Globus pallidus (tissue), 1 donor: ENCODE data around the gene LRMDA.

ENCODE experiments used
- DNase-seq: peaks from one replicate; pipeline ENCODE4 v3.0.0-alpha.2; 2015; ENCODE audit warnings: low spot score

LRMDA gene

DNA sequence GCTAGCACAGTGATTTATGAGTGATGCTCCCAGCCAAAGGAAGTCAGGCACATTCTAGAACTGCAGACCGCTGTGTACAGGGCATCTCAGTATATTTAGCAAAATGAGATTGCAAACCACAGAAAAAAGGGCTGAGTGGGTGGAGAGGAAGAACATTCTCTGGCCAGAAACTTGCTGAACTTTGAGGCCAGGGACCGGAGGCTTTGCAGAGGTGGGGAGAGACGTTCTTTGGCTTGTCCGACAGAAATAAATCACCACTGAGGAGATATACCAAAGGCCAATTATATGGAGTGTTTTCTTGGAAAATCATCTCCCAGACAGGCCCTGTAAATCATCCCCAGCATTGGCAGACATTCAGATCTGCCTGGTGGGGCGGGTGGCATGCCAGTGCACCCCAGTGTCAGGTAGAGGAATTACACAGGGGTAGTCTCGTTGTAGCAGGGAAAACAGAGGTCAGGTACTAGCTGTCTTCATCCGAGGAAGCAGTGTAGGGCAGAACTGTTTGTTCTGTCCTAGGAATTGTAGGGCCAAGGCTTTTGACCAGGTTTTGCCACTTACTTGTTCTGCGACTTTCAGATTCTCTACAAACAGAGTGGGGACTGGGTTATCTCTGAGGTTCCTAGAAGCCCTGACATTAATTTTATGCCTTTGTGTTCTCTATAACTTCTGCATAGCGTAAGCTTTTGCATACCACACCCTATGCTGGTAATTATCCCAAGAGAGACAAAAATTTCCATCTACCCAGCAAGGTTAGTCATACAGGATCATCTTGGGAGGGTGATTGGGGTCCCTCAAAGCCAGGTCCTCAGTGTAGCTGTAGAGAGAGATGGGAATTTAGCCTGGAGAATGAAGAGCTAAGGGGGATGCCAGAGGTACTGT is 655.6 kb downstream of the LRMDA start:
- no peak for DNase-seq

DNA sequence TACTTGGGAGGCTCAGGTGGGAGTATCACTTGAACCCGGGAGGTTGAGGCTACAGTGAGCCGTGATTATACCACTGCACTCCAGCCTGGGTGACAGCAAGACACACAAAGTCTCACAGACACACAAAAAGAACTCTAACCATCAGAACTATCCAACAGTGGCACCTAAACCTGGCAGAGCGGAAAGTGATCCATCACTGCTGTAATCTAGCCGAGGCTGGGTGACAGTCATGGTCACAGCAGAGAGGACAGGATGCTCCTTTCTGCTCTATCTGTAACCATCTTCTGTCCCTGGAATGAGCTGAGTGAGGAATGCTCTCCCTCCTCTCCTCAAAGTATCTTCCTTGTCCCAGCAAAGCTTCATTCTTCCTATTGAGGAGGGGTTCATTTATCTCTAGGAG is 656.6 kb downstream of the LRMDA start:
- no peak for DNase-seq

DNA sequence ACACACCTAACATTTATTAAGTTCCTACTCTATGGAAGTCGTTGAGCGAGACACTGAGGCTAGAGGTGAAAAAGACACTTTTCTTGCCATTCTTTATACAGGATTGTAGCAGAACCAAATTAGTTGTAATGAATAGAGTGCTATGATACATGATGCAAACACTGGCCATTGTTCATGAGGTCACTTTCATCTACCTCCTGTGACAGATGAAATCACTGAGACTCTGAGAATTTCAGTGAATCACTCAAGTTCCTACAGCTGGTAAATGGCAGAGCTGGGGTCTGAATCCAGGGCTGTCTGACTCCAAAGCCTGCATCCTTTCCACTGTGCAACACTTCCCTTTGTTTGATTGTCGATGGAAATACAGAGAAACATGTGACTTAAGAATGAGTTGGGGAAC is 657.6 kb downstream of the LRMDA start:
- no peak for DNase-seq

DNA sequence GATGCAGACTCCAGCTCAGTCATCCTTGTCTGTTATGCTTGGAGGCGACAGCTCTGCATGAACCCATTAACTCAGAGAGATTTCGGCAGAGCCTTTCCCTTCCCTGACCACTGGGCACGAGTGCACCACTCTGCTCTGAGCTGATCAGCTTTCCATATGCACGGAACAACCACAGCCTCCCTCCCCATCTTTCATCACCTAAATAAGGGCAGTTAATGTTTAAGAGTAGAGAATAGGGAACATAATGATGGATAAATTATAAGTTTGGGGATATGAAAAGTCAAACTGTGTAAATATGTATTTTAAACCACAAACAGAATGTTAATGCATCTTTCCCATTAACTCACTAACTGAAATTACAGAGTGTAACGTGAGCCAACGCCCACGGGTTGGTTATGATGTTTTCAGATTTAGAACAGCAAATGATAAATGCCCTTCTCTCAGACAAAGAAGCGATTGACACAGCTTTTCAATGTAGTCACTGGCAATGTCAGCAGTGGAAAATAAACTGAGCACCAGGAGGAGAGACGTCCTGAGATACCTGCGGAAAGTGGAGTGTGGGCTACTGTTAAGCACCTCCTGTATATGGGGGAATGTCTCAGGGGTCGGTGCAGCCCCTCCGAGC is 658.2 kb downstream of the LRMDA start:
- no peak for DNase-seq

DNA sequence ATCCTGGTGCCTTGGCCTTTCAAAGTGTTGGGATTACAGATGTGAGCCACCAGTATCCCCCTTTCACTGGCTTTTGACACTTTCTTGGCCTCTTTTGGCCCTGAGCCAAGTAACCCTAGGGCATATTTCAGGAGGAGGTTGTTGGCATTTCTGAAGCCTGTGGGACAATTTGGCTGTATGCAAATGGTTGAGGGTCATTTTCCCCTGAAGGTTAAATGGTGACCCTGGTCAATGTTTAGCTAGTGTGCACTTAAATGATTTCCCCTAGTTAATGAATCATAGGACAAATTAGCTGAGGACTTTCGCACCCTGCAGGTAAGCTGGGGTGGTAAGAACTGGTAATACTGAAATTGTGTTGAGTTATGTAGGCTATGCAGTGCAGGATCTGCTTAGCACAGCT is 660.5 kb downstream of the LRMDA start:
- no peak for DNase-seq

DNA sequence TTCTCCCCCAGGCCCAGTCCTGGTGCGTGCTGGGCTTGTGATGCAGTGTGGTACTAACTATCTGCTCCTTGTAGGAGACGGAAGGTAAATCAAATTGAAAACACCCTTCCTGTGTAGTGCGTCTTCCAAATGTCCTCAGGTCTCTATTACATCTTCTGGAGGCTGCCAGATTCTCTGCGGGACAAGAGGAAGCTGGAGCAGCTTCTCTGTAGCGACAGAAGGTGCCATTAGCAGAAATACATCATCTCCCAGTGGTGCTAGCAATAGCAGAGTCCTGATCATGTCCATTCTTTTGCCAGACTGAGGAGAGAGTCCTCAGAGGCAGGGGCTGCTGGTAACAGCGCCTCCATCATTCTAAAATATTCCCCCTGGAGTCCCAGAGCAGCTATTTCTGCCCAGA is 675.2 kb downstream of the LRMDA start:
- DNase-seq, result no peak

DNA sequence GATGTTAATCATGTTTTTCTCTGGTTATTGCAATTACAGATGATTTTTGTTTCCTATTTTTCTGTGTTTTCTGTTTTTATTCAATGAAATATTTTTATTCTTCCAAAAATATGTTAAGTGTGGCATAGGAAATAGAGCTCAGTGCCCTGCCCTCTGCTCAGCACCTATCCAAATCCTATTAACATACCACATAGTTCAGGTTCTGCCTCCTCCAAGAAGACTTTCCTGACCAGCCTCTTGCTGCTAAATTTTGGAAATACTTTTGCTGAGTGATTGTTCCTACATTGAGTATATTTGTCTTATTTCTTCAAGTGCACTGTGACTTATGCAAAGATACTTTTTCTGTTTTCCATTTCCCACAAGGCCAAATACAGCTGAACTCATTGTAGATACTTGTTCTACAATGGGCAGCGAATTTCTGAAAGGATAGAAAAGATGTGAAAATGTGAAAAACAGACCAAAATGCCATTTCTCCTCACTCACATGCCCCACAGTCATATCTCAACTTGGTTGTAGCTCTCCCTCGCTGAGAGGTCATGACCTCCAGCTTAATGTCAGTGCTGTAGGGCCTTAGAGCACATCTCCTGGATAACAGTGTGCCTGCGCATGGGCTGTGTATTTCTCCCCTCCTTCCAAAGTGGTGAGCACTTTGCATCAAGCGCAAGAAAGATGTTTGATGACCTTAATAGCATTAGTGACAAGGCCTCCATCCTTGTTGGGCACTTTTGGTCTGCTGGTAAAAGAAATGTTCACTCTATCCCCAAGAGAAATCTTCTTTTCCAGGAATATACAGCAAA is 677.3 kb downstream of the LRMDA start:
- DNase-seq, result no peak

DNA sequence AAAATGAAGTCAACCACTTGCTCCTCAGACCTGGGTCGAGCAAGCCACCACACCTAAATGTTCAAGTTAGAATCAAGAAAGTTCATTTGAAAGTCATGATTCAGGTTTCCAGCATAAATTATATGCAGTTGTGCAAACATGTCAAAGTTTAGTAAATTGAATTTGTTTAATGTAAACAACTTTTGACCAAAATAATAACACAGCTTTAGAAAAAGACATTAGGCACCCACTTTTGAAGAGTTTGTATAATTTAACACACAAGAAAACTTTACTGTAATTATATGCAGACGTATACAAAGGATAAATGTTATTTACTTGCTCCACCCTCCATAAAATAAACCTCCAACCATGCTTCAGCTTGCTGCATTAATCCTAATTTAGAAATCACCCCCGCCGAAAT is 680.0 kb downstream of the LRMDA start:
- DNase-seq, result no peak

DNA sequence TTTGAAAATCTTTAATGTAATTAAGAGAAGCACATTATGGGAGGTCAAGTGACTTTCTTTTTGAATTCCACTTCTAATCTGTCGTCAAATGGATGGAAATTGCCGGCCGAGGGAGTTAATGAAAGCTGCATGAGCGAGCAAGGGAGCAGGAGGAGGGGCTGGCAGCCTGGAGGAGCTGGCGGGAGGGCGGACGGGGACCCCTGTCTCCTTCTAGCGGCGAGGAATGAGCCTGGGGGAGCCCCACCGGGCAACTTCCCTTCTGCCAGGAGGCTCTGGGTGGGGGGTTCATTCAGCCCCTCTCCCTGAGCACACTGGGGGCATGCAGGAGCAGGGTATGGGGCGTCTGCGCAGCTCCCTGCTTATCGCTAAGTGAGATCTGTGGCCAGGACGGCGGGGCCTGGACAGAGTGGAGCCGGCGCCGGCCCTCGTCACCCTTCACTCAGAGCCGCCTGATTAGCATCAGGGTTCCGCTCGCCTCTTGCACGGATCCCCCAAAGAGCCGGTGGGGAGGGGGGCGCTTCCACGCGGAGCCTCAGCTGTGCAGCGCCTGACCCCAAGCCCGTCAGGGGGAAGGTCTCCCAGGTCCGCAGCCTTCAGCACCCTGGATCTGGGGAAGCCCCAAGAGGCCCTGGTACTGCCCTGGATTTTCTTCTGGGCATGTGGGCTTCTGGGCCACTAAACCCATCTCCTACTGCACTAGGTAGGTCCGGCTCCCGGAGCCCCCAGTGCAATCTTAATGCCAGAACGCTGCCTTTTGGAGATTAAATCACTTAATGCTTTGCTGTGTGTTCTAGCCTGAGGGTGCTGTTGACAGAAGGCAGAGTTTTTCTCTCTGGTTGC is 680.8 kb downstream of the LRMDA start:
- DNase-seq, result no peak

DNA sequence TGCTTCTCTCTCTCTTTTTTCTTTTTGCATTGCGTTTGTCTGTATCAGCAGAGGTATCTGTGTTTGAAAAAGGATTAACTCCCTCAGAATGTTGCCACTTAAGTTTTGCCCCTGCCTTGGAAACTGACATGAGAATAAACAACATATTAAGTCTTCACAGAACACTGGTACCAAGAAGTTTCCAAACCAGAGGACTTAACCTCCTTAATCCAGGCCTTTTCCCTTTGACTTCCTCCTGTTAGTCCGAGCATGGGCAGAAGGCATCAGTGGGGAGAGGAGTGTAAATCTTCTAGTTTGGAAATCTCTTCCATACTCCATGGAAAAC is 681.4 kb downstream of the LRMDA start:
- no peak for DNase-seq

DNA sequence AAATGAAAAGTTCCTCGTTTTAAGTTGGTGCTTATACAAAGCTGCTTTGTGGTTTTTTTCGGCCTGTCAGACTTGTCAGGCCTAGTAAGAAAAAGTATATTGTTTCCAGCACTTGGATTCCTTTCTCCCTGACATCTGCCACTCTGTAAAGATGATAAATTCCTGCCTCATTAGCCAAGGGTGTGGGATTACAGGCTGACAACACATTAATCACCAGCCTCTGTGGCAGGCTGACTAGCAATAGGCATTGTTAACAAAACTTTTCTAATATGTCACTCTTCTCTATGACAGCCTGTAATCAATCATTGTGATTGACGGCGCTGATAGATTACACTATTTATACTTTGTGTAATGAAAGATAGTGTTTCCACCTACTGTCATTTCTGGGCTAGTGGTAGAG is 682.5 kb downstream of the LRMDA start:
- no peak for DNase-seq

DNA sequence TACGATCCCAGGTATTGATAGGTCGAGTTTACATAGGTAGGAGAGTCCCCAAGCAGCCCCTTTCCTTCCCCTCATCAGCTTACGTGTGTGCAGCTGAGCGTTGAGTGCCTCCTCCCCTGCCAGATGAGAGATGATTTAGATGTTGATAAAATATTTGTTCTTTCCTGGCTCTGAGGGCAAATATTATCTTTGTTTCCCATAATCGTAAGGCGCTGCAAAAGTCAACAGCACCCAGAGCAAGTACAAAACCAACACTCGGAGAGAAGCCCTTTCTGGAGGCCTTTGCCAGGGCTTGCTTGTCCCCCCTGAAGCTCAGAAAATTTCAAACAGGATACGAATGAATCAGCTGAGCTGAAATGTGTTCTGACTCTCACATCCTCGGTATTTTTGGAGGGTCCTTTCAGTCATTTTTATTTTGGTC is 683.2 kb downstream of the LRMDA start:
- no peak for DNase-seq

DNA sequence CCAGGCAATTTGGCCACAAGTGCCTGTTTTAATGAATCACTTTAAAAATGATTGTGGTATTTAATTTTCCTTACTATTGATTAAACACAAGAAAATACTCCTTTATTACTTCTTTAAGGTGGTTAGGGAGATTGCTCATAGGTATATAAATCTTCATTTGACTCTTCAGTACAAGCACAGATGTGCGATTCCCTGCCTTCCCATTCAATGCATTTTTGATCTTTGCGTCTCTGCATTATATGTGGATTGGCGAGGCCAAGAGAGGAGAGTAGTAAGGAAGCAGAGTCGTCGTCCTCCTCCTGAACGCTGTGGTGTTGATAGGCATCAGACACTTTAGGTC is 683.7 kb downstream of the LRMDA start:
- no peak for DNase-seq

DNA sequence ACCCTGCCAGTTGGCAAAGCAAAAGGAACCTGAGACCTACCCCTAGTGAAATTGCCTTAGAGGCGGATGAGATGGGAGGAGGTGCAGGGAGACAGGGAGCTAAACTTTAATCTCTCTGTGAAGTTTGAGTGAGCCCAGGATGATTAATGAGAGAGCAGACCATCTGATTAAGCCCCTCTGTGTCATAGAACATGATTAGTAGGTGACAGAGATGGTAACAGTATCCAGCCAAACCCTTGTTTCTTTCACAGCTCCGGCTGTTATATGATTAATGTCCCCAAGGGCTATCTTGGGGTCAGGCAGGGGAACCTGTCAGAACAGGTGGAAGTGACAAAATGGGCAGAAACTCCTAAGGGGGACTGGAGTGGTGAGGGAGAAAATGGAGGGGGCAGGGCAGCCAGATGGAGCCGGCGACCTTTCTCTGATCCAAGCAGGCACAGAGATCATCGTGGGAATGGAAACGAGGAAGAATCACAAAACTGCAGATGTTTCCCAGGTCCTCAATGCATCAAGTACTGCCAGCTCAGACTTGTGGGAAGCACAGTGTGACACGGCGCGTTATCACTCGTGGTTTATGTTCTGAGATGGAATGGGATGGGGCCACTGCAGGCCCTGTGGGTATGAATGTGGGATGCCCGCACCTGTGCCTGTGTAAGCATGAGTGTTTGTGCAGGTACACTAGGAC is 684.2 kb downstream of the LRMDA start:
- no peak for DNase-seq

DNA sequence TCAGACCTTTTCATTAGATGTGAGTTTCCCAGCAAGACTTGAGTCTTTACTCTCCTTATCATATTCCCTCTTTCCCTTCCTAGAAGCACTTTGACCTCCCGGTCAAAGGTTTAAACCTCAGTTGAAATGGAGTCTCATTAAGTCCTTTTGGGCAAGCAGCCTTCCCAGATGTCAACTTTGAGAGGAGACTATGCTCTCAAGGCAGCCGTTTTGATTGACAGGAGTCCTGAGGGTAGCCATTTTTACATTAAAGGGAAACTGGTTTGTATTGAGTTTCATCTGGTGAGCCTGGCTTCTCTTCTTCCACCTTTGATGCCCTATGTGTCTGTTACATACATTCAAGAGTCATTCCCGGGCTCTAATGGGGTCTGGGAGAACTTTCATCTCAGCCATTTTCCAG is 685.1 kb downstream of the LRMDA start:
- DNase-seq, result no peak

DNA sequence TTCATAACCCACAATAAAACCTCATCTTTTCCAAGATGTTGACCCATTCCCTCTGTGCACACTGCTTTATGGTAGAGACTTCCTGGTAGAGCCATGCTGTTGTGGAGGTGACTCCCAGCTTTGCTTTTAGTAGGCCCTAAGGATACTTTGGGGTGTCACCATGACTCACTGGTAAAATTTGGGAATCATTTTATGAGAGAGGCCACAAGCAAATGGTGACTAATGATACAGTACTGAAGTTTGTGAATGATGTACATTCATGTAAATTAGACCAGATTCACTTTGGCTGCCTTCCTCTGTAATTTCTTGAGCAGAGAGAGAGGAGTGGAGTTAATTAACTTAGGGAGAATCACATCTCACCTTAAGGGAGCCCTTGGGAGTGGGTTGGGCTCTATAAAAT is 686.5 kb downstream of the LRMDA start:
- no peak for DNase-seq

DNA sequence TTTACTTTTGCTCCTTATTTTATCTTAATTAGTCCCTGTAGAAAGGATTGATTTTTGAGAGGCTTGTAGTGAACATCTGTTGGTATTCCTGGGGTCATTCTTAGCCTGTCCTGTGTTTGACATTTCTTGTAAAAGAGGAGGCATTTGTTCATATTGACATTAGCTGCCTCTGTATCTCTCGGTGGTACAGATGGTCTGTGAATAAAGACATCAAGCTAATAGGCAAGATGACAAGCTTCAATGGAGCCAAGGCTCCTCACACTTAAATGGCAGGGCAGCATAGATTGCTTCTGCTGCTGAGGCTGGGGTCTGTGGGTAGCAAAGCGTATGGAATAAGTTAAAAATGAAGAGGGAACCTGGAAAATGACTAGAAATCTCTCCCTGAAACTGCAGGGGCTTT is 687.6 kb downstream of the LRMDA start:
- DNase-seq, result no peak

DNA sequence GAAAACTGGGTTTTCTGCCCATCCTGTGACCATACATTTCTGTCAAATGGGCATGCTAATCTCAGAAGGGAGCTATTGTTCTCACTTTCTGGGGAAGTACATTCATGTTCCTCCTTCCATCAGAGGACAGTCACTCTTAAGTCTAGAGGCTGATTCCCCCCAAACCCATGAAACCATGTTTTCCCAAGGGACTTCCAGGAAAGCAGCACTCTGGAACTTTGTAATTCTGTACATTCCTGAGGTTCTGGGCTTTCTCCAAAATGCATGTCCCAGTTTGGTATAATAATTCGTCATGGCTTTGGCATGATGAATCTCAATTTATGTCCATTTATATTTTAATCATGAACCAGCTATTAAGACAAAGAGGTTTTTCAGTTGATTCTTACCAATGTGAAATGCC is 688.1 kb downstream of the LRMDA start:
- no peak for DNase-seq

DNA sequence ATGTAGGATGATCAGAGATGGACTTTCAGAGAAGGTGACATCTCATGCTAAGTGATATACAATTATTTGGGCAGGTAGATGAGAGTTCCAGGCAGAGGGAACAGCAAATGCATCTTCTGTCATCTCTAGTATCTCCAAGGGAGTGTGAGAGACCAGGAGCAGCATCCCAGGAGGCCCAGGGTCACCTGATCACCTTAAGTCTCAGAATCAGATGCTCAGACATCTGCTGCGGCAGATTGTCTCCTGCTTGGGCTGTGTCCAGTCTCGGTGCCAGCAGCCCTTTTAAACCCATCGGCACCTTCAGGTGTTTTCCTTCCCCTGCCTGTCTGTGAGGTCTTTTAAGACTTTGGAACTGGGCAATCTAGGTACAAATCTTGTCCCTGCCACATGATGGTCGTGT is 690.6 kb downstream of the LRMDA start:
- no peak for DNase-seq

DNA sequence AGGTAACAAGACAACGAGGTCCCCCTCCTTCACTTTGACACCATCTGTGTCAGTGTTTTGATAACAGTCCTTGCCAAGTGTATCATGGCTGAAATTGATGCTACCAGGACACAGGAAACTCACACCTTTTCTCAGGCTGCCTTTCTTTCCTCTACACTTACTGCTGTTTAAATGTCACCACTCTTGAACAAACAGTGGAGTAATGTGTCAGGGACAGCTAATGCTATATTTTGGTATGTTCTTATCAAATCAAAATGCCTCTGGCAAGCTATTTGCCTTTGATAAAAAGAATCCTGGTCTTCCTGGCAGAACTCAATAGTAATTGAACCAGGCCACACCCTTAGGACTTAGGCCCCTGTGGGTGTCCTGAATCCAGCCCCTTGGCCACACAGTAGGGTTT is 692.9 kb downstream of the LRMDA start:
- DNase-seq, result no peak

DNA sequence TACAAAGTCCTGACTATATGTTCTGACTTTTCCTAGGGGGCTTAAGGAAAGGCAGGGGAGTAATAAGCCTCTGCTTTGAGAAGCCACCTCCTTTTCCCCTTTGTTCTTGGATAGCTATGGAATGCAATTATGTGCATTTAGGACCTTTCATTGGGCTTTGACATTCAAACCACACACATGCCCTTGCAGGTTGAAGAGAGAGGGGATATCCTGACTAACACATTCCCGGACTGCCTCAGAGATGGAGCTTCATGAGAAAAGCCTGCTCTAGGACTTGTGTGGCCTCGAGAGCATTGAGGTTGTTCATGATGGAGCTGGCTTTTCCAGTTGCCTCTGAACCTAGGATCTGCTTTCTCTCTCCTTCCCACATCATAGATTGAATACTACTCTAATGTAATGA is 694.5 kb downstream of the LRMDA start:
- no peak for DNase-seq
